Spleen (tissue), 7 donors: ENCODE data around the gene YAP1.

Experiments used
- POLR2AphosphoS5 ChIP-seq, 3 donors: sonication (generic); formaldehyde crosslinking; IDR thresholded peaks; one replicate each; pipeline ENCODE4 v1.5.1; 2017; ENCODE audit warnings: antibody characterized with exemption in 3 of 3
- TF ChIP-seq, protein P1 (sequence below), 11 experiments: fragments of 200-600 bp in 7 of 11; fragments of 450-650 bp in 4 of 11; sonication (generic) in 4 of 11; IDR thresholded peaks in 8 of 11; conservative IDR thresholded peaks in 3 of 11; 1 replicate in 7 of 11; 2 replicates in 4 of 11; pipeline versions ENCODE4 v1.4.0 to v1.8.0; 2016 to 2021; ENCODE audit warnings: antibody characterized with exemption in 11 of 11, inconsistent platforms in 4 of 11, mild to moderate bottlenecking in 1 of 11
- donor health status: DM: no; HTN: no; CAD: no; lungs with moderate emphysema.
- donor health status: DM: no; HTN: no; CAD: no.
- donor health status: DM: no; HTN: no; CAD: no.

GRCh38 chr11:102225689-102226568 lies 115.7 kb downstream of the YAP1 start:
- no peak for TF ChIP-seq POLR2AphosphoS5 (IDR thresholded peaks at IDR 0.05)
- TF ChIP-seq, protein P1, sequence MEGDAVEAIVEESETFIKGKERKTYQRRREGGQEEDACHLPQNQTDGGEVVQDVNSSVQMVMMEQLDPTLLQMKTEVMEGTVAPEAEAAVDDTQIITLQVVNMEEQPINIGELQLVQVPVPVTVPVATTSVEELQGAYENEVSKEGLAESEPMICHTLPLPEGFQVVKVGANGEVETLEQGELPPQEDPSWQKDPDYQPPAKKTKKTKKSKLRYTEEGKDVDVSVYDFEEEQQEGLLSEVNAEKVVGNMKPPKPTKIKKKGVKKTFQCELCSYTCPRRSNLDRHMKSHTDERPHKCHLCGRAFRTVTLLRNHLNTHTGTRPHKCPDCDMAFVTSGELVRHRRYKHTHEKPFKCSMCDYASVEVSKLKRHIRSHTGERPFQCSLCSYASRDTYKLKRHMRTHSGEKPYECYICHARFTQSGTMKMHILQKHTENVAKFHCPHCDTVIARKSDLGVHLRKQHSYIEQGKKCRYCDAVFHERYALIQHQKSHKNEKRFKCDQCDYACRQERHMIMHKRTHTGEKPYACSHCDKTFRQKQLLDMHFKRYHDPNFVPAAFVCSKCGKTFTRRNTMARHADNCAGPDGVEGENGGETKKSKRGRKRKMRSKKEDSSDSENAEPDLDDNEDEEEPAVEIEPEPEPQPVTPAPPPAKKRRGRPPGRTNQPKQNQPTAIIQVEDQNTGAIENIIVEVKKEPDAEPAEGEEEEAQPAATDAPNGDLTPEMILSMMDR (IDR thresholded peaks at IDR 0.05 in 8 of 11, conservative IDR thresholded peaks at IDR 0.05 in 3 of 11), result no peak
